RWPE1 (cell line): Measurements from ENCODE around the gene USO1.

Source experiments
- CTCF ChIA-PET: fragments of 350-600 bp; sonication (Branson Sonifier 250); formaldehyde crosslinking; extraction: SDS; loops from one replicate; lab custom pipeline; 2021; lab: Yijun Ruan, JAX
- POLR2A ChIA-PET: fragments of 400-600 bp; formaldehyde crosslinking; extraction: SDS; loops from one replicate; lab custom pipeline; 2020; ENCODE audit warnings: antibody characterized with exemption; ENCODE audit not compliant: low non-redundant PET; lab: Yijun Ruan, JAX
- DNase-seq: peaks from one replicate; pipeline ENCODE4 v3.0.0; 2012; ENCODE audit warnings: low spot score
- H3K27ac ChIP-seq: fragments of 450-650 bp; 2 replicates; pipeline ENCODE4 v1.5.1; 2017
- CTCF ChIP-seq: fragments of 450-650 bp; conservative IDR thresholded peaks from 2 replicates; pipeline ENCODE4 v1.5.1; 2017; ENCODE audit warnings: low read depth, mild to moderate bottlenecking

Gene USO1

GRCh38 chr4:75849461-75849860 lies 125.1 kb downstream of the USO1 start:
- POLR2A ChIA-PET: no interaction called here
- H3K27ac ChIP-seq: no peak overlapping the region
- no peak for TF ChIP-seq CTCF
- CTCF ChIA-PET: interaction anchor here (0.6 kb wide), 2 partner anchors 237 to 974 kb away, joined by 3 read pairs; no protein-coding TSS in a partner anchor
- no peak for DNase-seq

GRCh38 chr4:75858721-75859120 lies 134.3 kb downstream of the USO1 start:
- POLR2A ChIA-PET: no interaction called here
- TF ChIP-seq CTCF: no peak
- CTCF ChIA-PET: interaction anchor here (0.8 kb wide), 1 partner anchor 818 kb away, joined by 3 read pairs; no protein-coding TSS in a partner anchor
- no peak for DNase-seq
- no peak overlapping the region for H3K27ac ChIP-seq

- ChIA-PET POLR2A (no interaction called here), CTCF (interaction anchor here (0.7 kb wide), 1 partner anchor 13 kb away, joined by 3 read pairs; no protein-coding TSS in a partner anchor)
- no peak overlapping the region for H3K27ac ChIP-seq
- TF ChIP-seq CTCF: no peak
- no peak for DNase-seq
These were observed 136.2 kb downstream of the USO1 start for GRCh38 chr4:75860606-75861005.
